Omental fat pad (tissue), 4 donors: ENCODE results near the gene HLA-DPB1. TPM values are rescaled to one million over a fixed set of nuclear protein-coding genes. Genes with fewer than 3 reads are reported as not detected.
A peak's percentile ranks its signal among the peaks of the same experiment; 100 is the strongest.

Experiments used
- ATAC-seq: fragments of 150-250 bp; one replicate; pipeline ENCODE4 v1.9.1; 2016; ENCODE audit warnings: mild to moderate bottlenecking, moderate library complexity; ENCODE audit not compliant: low FRiP score
- DNase-seq: peaks from one replicate; pipeline ENCODE4 v3.0.0-alpha.2; 2019; ENCODE audit warnings: low spot score
- CTCF ChIP-seq, 3 donors: fragments of 450-650 bp; IDR thresholded peaks; one replicate each; pipeline ENCODE4 v1.5.1; 2016 to 2017; ENCODE audit warnings: antibody characterized with exemption in 3 of 3, mild to moderate bottlenecking in 3 of 3, moderate library complexity in 2 of 3
- total RNA-seq, 4 donors: library from RNA; depleted of rRNA; stranded (reverse); fragments of >200 nt; gene quantifications; one replicate each; pipeline ENCODE4 v1.1.0, GENCODE V29; 2016

HLA-DPB1 gene
- total RNA-seq, 4 donors from 2014 or later = 29.2 to 120 (median 101) TPM

DNA sequence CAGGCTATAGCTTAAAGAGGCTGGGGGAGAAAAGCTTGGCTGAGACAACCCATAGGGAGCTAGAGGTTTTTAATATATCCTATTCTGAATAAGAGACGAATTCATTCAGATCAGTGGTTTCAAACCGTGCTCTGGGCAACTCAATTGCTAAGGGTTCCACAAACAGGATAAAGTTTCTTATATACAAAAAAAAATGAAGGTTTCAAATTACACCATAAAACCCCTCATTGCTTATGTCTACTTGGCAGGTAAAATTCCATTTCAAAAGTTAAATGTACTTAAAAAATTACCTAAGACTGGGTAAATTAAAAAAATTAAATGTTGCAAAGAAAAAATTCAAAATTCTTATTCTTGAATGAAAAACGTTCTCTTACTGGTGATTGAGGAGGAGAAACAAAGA lies 2.7 kb downstream of the HLA-DPB1 start:
- no peak for ATAC-seq
- TF ChIP-seq CTCF (IDR thresholded peaks at IDR 0.05) = no peak
- DNase-seq = no peak

GRCh38 chr6:33078919-33079521 lies 3.2 kb downstream of the HLA-DPB1 start:
- no peak for DNase-seq
- no peak for TF ChIP-seq CTCF (IDR thresholded peaks at IDR 0.05)
- ATAC-seq = no peak

GRCh38 chr6:33079580-33079979 lies 3.8 kb downstream of the HLA-DPB1 start:
- TF ChIP-seq CTCF (IDR thresholded peaks at IDR 0.05) = no peak
- DNase-seq (no peak), ATAC-seq (no peak)

- no peak for DNase-seq
These were observed 4.6 kb downstream of the HLA-DPB1 start for GRCh38 chr6:33080127-33081089.

DNA sequence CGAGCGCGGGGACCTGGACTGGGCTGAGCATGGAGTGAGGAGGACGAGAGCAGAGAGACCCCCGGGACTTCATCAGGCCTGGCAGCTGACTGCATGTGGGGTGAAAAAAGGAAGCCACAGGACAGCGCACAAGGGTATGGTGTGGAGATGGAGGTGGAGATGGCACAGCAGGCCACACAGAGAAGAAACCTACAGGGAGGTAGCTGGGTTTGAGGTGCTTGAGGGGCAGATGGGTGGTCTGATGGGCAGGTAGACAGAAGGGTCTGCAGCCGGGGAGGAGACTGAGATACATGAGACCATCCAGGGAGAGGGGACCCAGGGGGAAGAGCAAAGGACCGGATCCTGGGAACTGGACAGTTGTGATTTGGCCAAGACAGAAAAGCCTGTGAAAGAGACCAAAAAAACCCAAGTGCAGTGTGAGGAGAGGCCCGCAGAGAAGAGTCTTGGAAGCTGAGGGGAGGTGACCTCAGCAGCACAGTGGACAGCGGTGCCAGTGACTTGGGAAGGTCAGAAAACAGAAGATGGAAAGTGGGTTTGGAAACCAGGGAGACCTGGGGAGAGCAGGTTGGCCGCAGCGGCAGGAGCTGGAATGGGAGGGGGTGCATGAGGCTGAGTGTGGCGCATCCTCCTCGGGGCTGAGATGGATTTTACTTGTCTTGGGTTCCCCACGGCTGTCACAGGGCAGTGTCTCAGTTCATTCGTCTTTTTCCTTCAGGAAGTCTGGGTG lies 5.5 kb downstream of the HLA-DPB1 start:
- no peak for TF ChIP-seq CTCF (IDR thresholded peaks at IDR 0.05)
- ATAC-seq (no peak), DNase-seq (no peak)

More at GRCh38 chr6:33080127-33081089, 4.6 kb downstream of the HLA-DPB1 start:
- peak; percentile 79 for ATAC-seq
- TF ChIP-seq CTCF (IDR thresholded peaks at IDR 0.05) = no peak

GRCh38 chr6:33082702-33083101 lies 6.9 kb downstream of the HLA-DPB1 start:
- TF ChIP-seq CTCF (IDR thresholded peaks at IDR 0.05) = peak in 1 of 3 donors; percentile 86
- ATAC-seq = peak; percentile 81
- no peak for DNase-seq
